ENCODE results near the gene LAMP2.

DNA sequence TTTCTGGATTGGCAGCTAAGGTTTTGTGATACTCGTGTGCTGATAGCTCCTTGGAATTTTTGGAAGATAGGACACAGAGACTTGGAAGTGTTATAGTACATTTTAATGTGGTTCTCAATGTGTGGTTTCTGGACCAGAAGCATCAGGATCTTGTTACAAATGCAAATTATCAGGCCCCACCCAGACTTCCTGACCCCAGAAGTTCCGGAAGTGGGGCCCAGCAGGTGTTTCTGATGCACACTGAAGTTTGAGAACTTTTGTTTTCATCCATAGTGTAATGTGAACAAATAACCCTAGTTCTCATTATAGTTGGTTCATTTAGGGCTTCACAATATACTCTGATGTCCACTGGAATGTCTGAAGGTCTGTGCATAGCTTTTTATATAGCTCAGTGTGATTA is 49.6 kb downstream of the LAMP2 start:
- TF ChIP-seq, protein P1, sequence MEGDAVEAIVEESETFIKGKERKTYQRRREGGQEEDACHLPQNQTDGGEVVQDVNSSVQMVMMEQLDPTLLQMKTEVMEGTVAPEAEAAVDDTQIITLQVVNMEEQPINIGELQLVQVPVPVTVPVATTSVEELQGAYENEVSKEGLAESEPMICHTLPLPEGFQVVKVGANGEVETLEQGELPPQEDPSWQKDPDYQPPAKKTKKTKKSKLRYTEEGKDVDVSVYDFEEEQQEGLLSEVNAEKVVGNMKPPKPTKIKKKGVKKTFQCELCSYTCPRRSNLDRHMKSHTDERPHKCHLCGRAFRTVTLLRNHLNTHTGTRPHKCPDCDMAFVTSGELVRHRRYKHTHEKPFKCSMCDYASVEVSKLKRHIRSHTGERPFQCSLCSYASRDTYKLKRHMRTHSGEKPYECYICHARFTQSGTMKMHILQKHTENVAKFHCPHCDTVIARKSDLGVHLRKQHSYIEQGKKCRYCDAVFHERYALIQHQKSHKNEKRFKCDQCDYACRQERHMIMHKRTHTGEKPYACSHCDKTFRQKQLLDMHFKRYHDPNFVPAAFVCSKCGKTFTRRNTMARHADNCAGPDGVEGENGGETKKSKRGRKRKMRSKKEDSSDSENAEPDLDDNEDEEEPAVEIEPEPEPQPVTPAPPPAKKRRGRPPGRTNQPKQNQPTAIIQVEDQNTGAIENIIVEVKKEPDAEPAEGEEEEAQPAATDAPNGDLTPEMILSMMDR (IDR thresholded peaks at IDR 0.05; ENCODE audit: poor library complexity, severe bottlenecking), result no peak
- TF ChIP-seq SMC3 (conservative IDR thresholded peaks at IDR 0.05; ENCODE audit: poor library complexity) (no peak), RAD21 (conservative IDR thresholded peaks at IDR 0.05) (no peak), POLR2AphosphoS5 (IDR thresholded peaks at IDR 0.05) (no peak), MXI1 (conservative IDR thresholded peaks at IDR 0.05; ENCODE audit: poor library complexity, severe bottlenecking) (no peak), EZH2 (IDR thresholded peaks at IDR 0.05; ENCODE audit: borderline replicate concordance, insufficient read depth, low read length, poor library complexity, severe bottlenecking) (no peak), EP300 (conservative IDR thresholded peaks at IDR 0.05; ENCODE audit: poor library complexity, severe bottlenecking) (no peak)
